Parathyroid adenoma (tissue), 2 donors: ENCODE data around the gene RALGAPA2.

Experiments used
- H2AFZ ChIP-seq: fragments of 300-600 bp; sonication (generic); one replicate; pipeline ENCODE4 v1.7.0; 2017; ENCODE audit warnings: antibody characterized with exemption, mild to moderate bottlenecking
- H3K27ac ChIP-seq: fragments of 300-600 bp; sonication (generic); one replicate; pipeline ENCODE4 v1.7.0; 2017
- H3K27me3 ChIP-seq: fragments of 300-600 bp; sonication (generic); one replicate; pipeline ENCODE4 v1.7.0; 2017; ENCODE audit warnings: low read length; ENCODE audit not compliant: control insufficient read depth, insufficient read depth
- H3K36me3 ChIP-seq: fragments of 300-600 bp; sonication (generic); one replicate; pipeline ENCODE4 v1.7.0; 2017; ENCODE audit warnings: low read length; ENCODE audit not compliant: control insufficient read depth, insufficient read depth
- H3K4me1 ChIP-seq: fragments of 300-600 bp; sonication (generic); one replicate; pipeline ENCODE4 v1.7.0; 2017; ENCODE audit warnings: control low read depth
- H3K4me2 ChIP-seq: fragments of 300-600 bp; sonication (generic); one replicate; pipeline ENCODE4 v1.7.0; 2017; ENCODE audit warnings: low read length
- H3K4me3 ChIP-seq: fragments of 300-600 bp; sonication (generic); one replicate; pipeline ENCODE4 v1.7.0; 2017; ENCODE audit warnings: low read depth, low read length
- H3K79me2 ChIP-seq: fragments of 300-600 bp; sonication (generic); one replicate; pipeline ENCODE4 v1.7.0; 2017; ENCODE audit warnings: control low read depth
- H3K9ac ChIP-seq: fragments of 300-600 bp; sonication (generic); one replicate; pipeline ENCODE4 v1.7.0; 2017; ENCODE audit warnings: mild to moderate bottlenecking
- H3K9me3 ChIP-seq: fragments of 300-600 bp; sonication (generic); one replicate; pipeline ENCODE4 v1.7.0; 2017; ENCODE audit warnings: low read length; ENCODE audit not compliant: control insufficient read depth
- CTCF ChIP-seq: fragments of 300-600 bp; sonication (generic); IDR thresholded peaks from one replicate; pipeline ENCODE4 v1.7.0; 2017; ENCODE audit warnings: antibody characterized with exemption, mild to moderate bottlenecking
- donor health status: primary hyperparathyroidism.

RALGAPA2 gene

DNA sequence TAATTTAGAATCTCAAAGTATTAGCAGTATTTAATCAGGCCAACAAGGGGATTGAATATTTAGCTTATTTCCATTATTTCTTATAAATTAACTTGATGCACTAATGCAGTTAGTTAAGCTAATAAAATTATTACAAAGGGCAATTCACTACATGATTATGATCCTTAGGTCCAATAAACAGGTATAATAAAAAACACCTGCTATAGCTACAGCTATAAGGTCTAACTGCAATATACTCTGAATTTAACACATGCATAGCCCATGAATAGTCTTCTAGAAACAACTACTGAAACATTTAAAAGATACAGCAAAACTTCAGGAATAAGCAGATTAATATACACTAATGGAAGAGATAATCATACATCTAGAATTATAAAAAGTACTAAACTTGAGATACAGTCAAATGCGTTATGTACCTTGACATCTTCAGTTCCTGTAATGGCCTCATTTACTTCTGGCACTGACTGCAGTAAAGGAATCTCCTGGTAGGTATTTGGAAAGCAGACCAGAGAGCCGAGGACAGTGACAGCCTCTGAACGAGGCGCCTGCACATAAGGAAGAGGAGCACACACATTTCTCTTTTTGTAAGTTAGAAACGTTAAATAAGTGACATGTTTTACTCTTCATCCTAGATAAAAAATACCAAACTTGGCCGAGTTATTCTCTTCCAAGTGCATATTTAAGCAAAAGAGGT lies 176.1 kb downstream of the RALGAPA2 start:
- H3K27me3 ChIP-seq = no peaks in the 10 kb centered on the region
- H3K36me3 ChIP-seq = no peaks in the 10 kb centered on the region
- no peak overlapping the region for H2AFZ ChIP-seq
- no peak for TF ChIP-seq CTCF
- no peaks in the 10 kb centered on the region for H3K9me3 ChIP-seq
- no peak overlapping the region for H3K4me3 ChIP-seq
- no peak overlapping the region for H3K9ac ChIP-seq
- no peak overlapping the region for H3K4me2 ChIP-seq
- H3K4me1 ChIP-seq = no peaks in the 10 kb centered on the region
- H3K79me2 ChIP-seq = no peaks in the 10 kb centered on the region
- H3K27ac ChIP-seq = no peak overlapping the region

DNA sequence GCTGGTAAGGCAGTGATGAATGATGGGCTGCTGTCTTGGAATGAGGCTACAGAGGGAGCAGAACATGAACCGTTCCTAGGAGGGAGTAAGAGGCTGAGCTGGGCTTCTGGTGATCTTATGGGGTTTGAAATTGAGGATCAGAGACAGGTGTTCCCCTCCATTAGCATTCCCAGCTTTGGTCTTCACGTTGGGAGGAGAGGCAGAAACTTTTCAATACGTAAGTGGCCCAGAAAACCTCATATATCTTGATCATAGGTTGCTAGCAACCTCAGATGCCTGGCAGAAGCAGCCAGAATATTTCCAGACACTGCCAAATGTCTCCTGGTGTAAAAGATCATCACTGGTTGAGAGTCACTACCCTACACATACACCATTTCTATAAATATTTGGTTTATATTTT lies 177.4 kb downstream of the RALGAPA2 start:
- no peaks in the 10 kb centered on the region for H3K4me1 ChIP-seq
- H3K9me3 ChIP-seq = no peaks in the 10 kb centered on the region
- no peak overlapping the region for H2AFZ ChIP-seq
- no peaks in the 10 kb centered on the region for H3K36me3 ChIP-seq
- no peak overlapping the region for H3K27ac ChIP-seq
- no peak overlapping the region for H3K4me2 ChIP-seq
- no peak for TF ChIP-seq CTCF
- no peaks in the 10 kb centered on the region for H3K79me2 ChIP-seq
- no peak overlapping the region for H3K9ac ChIP-seq
- H3K27me3 ChIP-seq = no peaks in the 10 kb centered on the region
- H3K4me3 ChIP-seq = no peak overlapping the region

DNA sequence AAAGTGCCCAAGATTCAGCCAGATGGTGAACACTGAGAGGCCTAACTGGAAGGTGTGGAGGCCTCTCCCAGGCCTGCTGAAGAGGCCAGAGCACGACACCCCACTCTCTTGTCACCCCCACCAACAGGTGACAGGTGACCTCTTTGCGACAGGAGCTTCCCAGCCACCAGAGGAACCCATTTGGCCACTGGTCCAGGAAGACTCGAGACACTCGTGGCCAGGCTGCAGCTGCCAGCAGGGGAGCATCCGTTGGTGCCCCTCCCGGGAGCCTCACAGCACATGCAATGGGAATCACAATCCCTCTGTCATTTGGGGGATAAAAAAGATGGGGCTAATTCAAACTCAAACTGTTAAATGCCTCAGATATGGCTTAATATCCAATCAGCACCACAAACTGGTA lies 181.2 kb downstream of the RALGAPA2 start:
- Histone ChIP-seq H3K27me3 (no peaks in the 10 kb centered on the region), H3K4me3 (no peak overlapping the region), H3K9me3 (no peaks in the 10 kb centered on the region), H3K36me3 (no peaks in the 10 kb centered on the region), H3K9ac (no peak overlapping the region), H3K4me2 (no peak overlapping the region), H3K4me1 (no peaks in the 10 kb centered on the region), H2AFZ (no peak overlapping the region), H3K79me2 (no peaks in the 10 kb centered on the region), H3K27ac (no peak overlapping the region)
- TF ChIP-seq CTCF = no peak

GRCh38 chr20:20530428-20531151 lies 181.9 kb downstream of the RALGAPA2 start:
- H3K4me1 ChIP-seq = no peaks in the 10 kb centered on the region
- no peak overlapping the region for H3K4me3 ChIP-seq
- H3K4me2 ChIP-seq = no peak overlapping the region
- no peak overlapping the region for H3K27ac ChIP-seq
- no peaks in the 10 kb centered on the region for H3K36me3 ChIP-seq
- H3K79me2 ChIP-seq = no peaks in the 10 kb centered on the region
- H3K9me3 ChIP-seq = no peaks in the 10 kb centered on the region
- TF ChIP-seq CTCF = no peak
- H3K9ac ChIP-seq = no peak overlapping the region
- no peak overlapping the region for H2AFZ ChIP-seq
- H3K27me3 ChIP-seq = no peaks in the 10 kb centered on the region
